Pancreas (tissue), 10 donors: ENCODE results near the gene TTC22. TPM values are rescaled to one million over a fixed set of nuclear protein-coding genes. Genes with fewer than 3 reads are reported as not detected.

Experiments used
- ATAC-seq, 4 donors: fragments of 200-7000 bp; cut with Tn5 transposase; one replicate each; pipeline versions ENCODE4 v1.8.0 to v1.9.1; 2020; ENCODE audit warnings: mild to moderate bottlenecking in 4 of 4, moderate library complexity in 4 of 4
- DNase-seq, 6 donors: peaks; one replicate each; pipeline ENCODE4 v3.0.0-alpha.2; 2020
- FAIRE-seq: peaks from 2 replicates; lab custom pipeline; 2012; peaks lifted over from hg19 to GRCh38; lab: Jason Lieb, UNC
- H3K27ac ChIP-seq, 4 donors: fragments of 200-600 bp; sonication (generic); 1 replicate in 3 of 4; 2 replicates in 1 of 4; pipeline versions ENCODE4 v1.5.0 to v1.8.0; 2020
- H3K27me3 ChIP-seq, 4 donors: fragments of 200-600 bp; one replicate each; pipeline ENCODE4 v1.8.0; 2021
- H3K36me3 ChIP-seq, 3 donors: fragments of 200-600 bp; sonication (generic) in 1 of 3; one replicate each; pipeline versions ENCODE4 v1.5.0 to v1.8.0; 2020 to 2021
- H3K4me1 ChIP-seq, 3 donors: fragments of 200-600 bp; one replicate each; pipeline ENCODE4 v1.8.0; 2021
- H3K4me3 ChIP-seq, 4 donors: fragments of 200-600 bp; sonication (generic) in 2 of 4; one replicate each; pipeline versions ENCODE4 v1.5.0 to v1.8.0; 2020 to 2021
- H3K9me3 ChIP-seq, 4 donors: fragments of 200-600 bp; one replicate each; pipeline ENCODE4 v1.8.0; 2021
- CTCF ChIP-seq, 4 donors: fragments of 200-600 bp; sonication (generic) in 3 of 4; IDR thresholded peaks; one replicate each; pipeline versions ENCODE4 v1.5.0 to v1.8.0; 2021; ENCODE audit warnings: antibody characterized with exemption in 4 of 4
- WGBS, 2 donors: extraction: QIAGEN DNeasy Blood & Tissue Kit; methylation state at CpG; one replicate each; pipeline ENCODE4 v1.1.7; 2013; 5-methylcytosine and 5-hydroxymethylcytosine counted together
- intact Hi-C, 3 donors: fragments of 100-400 bp; cut with DNase I; formaldehyde crosslinking; loops; one replicate each; pipeline versions ENCODE4 v1.11.1 to v1.14.2; 2022
- polyA plus RNA-seq, 2 donors: library from polyadenylated mRNA; stranded (reverse); fragments of 200-250 nt; gene quantifications; one replicate each; pipeline ENCODE4 v1.2.3, GENCODE V29; 2013
- total RNA-seq, 6 donors: library from RNA; stranded (reverse); fragmentation: NEBNext Ultra II Directional in 4 of 6; extraction: Animal tissue kit (Norgen Biotek cat#: 25700) in 4 of 6; gene quantifications; one replicate each; pipeline versions ENCODE4 v1.2.1 to v1.2.4, GENCODE V29; 2021 to 2023
- donor health status: healthy with polysubstance abuse.
- donor health status: DM: no; HTN: no; CAD: no; lungs with moderate emphysema.
- donor health status: DM: no; HTN: no; CAD: no.
- donor health status: control.
- donor health status: control.
- donor health status: Bipolar disorder and iron deficiency.
- donor health status: DM: yes; HTN: yes; CAD: no.
- donor health status: DM: no; HTN: no; CAD: no.
- donor health status: DM: no; HTN: no; CAD: no.
- donor health status: DM: yes; HTN: yes; CAD: no.

The TTC22 gene
- total RNA-seq, result 10 to 100 TPM in 1 of 6 donors, 1 to 10 TPM in 5; 6.7 to 10.6 (median 7.7) TPM
- 1 to 10 TPM; 6.1 to 6.2 TPM for polyA plus RNA-seq

- intact Hi-C loops, result loop anchor here in 1 of 3 donors (10.0 kb wide), 1 partner anchor 306 kb away; no protein-coding TSS in a partner anchor
- Histone ChIP-seq H3K4me1 (peaks cover 3 to 18% (median 6%) of the 10 kb centered on the region in 3 donors), H3K36me3 (no peaks in the 10 kb centered on the region), H3K9me3 (no peaks in the 10 kb centered on the region), H3K27me3 (no peaks in the 10 kb centered on the region), H3K27ac (peak within 1 kb of the TSS; percentile 70 to 83 (median 75)), H3K4me3 (peak within 1 kb of the TSS; percentile 47 to 68 (median 57))
- 1 to 4% methylated on average over 41 to 58 of the region's 58 CpGs for WGBS, 2 donors
- DNase-seq (peak; percentile 73 to 90 (median 78)), ATAC-seq (peak; percentile 89 to 94 (median 91)), FAIRE-seq (no peak)
- peak; percentile 36 to 67 (median 46) for TF ChIP-seq CTCF (IDR thresholded peaks at IDR 0.05)
Observed at GRCh38 chr1:54800899-54801759, at the start of gene TTC22. Gene TTC22, minus strand, starts transcription at chr1:54801323. Its CDS starts 160 bp downstream, at chr1:54801163.

GRCh38 chr1:54850737-54851136, 49.6 kb upstream of the TTC22 start:
- ATAC-seq (peak in 3 of 4 donors; percentile 20 to 67 (median 51)), DNase-seq (no peak), FAIRE-seq (no peak)
- Histone ChIP-seq H3K27me3 (no peaks in the 10 kb centered on the region), H3K9me3 (no peaks in the 10 kb centered on the region), H3K36me3 (peaks cover 0 to 30% (median 6%) of the 10 kb centered on the region in 3 donors), H3K4me3 (no peak overlapping the region), H3K27ac (no peak overlapping the region), H3K4me1 (no peaks in the 10 kb centered on the region)
- WGBS, 2 donors, result 89 to 94% methylated on average over 9 of the region's 9 CpGs
- intact Hi-C loops, result no loop called here
- TF ChIP-seq CTCF (IDR thresholded peaks at IDR 0.05), result no peak

DNA sequence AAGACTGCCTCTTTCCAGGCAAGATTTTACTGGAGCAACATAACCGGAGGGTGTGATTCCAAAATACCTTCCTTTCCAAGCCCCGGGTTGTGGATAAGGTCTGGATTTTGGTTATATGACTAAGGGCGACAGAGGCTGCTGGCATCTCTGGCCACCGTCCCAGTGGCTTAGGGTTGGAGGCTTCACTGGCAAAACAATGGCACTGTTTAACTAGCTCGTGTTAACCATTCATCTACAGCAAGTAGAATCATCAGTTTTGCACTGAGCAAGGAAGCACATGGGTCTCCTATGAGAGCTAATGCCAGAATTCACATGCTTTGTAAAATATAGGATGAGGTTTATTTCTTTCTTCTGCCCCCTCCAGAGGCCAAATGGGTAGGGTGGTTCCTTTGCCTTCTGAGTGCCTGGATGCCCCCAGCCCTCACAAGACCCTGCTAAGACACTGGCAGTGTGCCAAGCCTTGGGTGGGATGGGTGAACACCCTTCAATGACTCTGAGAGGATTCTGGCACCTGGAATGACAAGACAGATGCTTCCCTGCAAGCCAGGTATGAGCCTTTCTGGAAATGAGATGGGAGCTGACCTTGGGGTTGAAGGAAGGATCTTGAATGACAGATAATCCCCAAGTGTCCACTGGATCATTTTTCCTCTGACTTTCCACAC, 49.1 kb upstream of the TTC22 start:
- FAIRE-seq (no peak), DNase-seq (no peak), ATAC-seq (peak in 2 of 4 donors; percentile 38 to 43)
- Histone ChIP-seq H3K9me3 (no peaks in the 10 kb centered on the region), H3K36me3 (peaks cover 0 to 30% (median 6%) of the 10 kb centered on the region in 3 donors), H3K27ac (no peak overlapping the region), H3K27me3 (no peaks in the 10 kb centered on the region), H3K4me3 (no peak overlapping the region), H3K4me1 (no peaks in the 10 kb centered on the region)
- intact Hi-C loops, result no loop called here
- no peak for TF ChIP-seq CTCF (IDR thresholded peaks at IDR 0.05)
- 66 to 74% methylated on average over 5 of the region's 5 CpGs for WGBS, 2 donors

GRCh38 chr1:54849219-54850068, 48.3 kb upstream of the TTC22 start:
- Histone ChIP-seq H3K36me3 (peaks cover 0 to 30% (median 6%) of the 10 kb centered on the region in 3 donors), H3K4me3 (no peak overlapping the region), H3K27ac (no peak overlapping the region), H3K4me1 (no peaks in the 10 kb centered on the region), H3K9me3 (no peaks in the 10 kb centered on the region), H3K27me3 (no peaks in the 10 kb centered on the region)
- DNase-seq (no peak), FAIRE-seq (no peak), ATAC-seq (no peak)
- WGBS, 2 donors, result 92 to 93% methylated on average over 6 of the region's 6 CpGs
- intact Hi-C loops, result no loop called here
- no peak for TF ChIP-seq CTCF (IDR thresholded peaks at IDR 0.05)
